ENCODE measurements around the gene FARS2.
A peak's percentile ranks its signal among the peaks of the same experiment; 100 is the strongest.

FARS2 gene

GRCh38 chr6:5501837-5502236, 240.5 kb downstream of the FARS2 start:
- ATAC-seq (replicated peaks) (no peak), DNase-seq (no peak)
- H3K4me1 Mint-ChIP-seq (ENCODE audit: low read depth in 2 of 2): peaks cover 9 to 29% of the 10 kb centered on the region in 2 donors
- H3K27ac Mint-ChIP-seq: no peak overlapping the region
- H3K4me3 Mint-ChIP-seq: no peak overlapping the region
- H3K27me3 Mint-ChIP-seq: no peaks in the 10 kb centered on the region
- no peaks in the 10 kb centered on the region for H3K9me3 Mint-ChIP-seq
- H3K36me3 Mint-ChIP-seq (ENCODE audit: insufficient read depth): peaks cover 4% of the 10 kb centered on the region

GRCh38 chr6:5504078-5504477, 242.8 kb downstream of the FARS2 start:
- H3K27me3 Mint-ChIP-seq: no peaks in the 10 kb centered on the region
- no peak for DNase-seq
- H3K27ac Mint-ChIP-seq: no peak overlapping the region
- H3K9me3 Mint-ChIP-seq: no peaks in the 10 kb centered on the region
- no peak for ATAC-seq (replicated peaks)
- no peak overlapping the region for H3K4me3 Mint-ChIP-seq
- H3K36me3 Mint-ChIP-seq (ENCODE audit: insufficient read depth): peaks cover 2% of the 10 kb centered on the region
- H3K4me1 Mint-ChIP-seq (ENCODE audit: low read depth in 2 of 2): peaks cover 25 to 37% of the 10 kb centered on the region in 2 donors

GRCh38 chr6:5506149-5506548, 244.8 kb downstream of the FARS2 start:
- Mint-ChIP-seq H3K36me3 (ENCODE audit: insufficient read depth) (no peaks in the 10 kb centered on the region), H3K4me1 (ENCODE audit: low read depth in 2 of 2) (peaks cover 25 to 31% of the 10 kb centered on the region in 2 donors), H3K27me3 (no peaks in the 10 kb centered on the region), H3K4me3 (no peak overlapping the region), H3K27ac (peak overlapping the region in 1 of 2 donors; percentile 19), H3K9me3 (no peaks in the 10 kb centered on the region)
- no peak for ATAC-seq (replicated peaks)
- DNase-seq: no peak

GRCh38 chr6:5506597-5506996, 245.3 kb downstream of the FARS2 start:
- Mint-ChIP-seq H3K4me3 (peak overlapping the region; percentile 57), H3K9me3 (no peaks in the 10 kb centered on the region), H3K4me1 (ENCODE audit: low read depth in 2 of 2) (peaks cover 25 to 31% of the 10 kb centered on the region in 2 donors), H3K27me3 (no peaks in the 10 kb centered on the region), H3K27ac (peak overlapping the region; percentile 19 to 75), H3K36me3 (ENCODE audit: insufficient read depth) (no peaks in the 10 kb centered on the region)
- DNase-seq (no peak), ATAC-seq (replicated peaks) (peak; percentile 18)

GRCh38 chr6:5507131-5507681, 245.9 kb downstream of the FARS2 start:
- peak overlapping the region; percentile 74 to 75 for H3K27ac Mint-ChIP-seq
- peak; percentile 14 to 19 (median 15) for DNase-seq
- no peaks in the 10 kb centered on the region for H3K27me3 Mint-ChIP-seq
- H3K4me1 Mint-ChIP-seq (ENCODE audit: low read depth in 2 of 2): peaks cover 25 to 27% of the 10 kb centered on the region in 2 donors
- peak overlapping the region; percentile 57 for H3K4me3 Mint-ChIP-seq
- no peaks in the 10 kb centered on the region for H3K9me3 Mint-ChIP-seq
- peak; percentile 91 for ATAC-seq (replicated peaks)
- H3K36me3 Mint-ChIP-seq (ENCODE audit: insufficient read depth): no peaks in the 10 kb centered on the region

- no peak for DNase-seq
- Mint-ChIP-seq H3K36me3 (ENCODE audit: insufficient read depth) (no peaks in the 10 kb centered on the region), H3K4me3 (no peak overlapping the region), H3K9me3 (no peaks in the 10 kb centered on the region), H3K27ac (no peak overlapping the region), H3K27me3 (no peaks in the 10 kb centered on the region), H3K4me1 (ENCODE audit: low read depth in 2 of 2) (peaks cover 25 to 35% of the 10 kb centered on the region in 2 donors)
- no peak for ATAC-seq (replicated peaks)
Observed at GRCh38 chr6:5509106-5509505, 247.8 kb downstream of the FARS2 start.

- Mint-ChIP-seq H3K4me1 (ENCODE audit: low read depth in 2 of 2) (peaks cover 25 to 35% of the 10 kb centered on the region in 2 donors), H3K36me3 (ENCODE audit: insufficient read depth) (no peaks in the 10 kb centered on the region)
Observed at GRCh38 chr6:5510331-5511133, 249.2 kb downstream of the FARS2 start.

GRCh38 chr6:5511954-5512353, 250.6 kb downstream of the FARS2 start:
- no peak overlapping the region for H3K27ac Mint-ChIP-seq
- ATAC-seq (replicated peaks): no peak
- H3K27me3 Mint-ChIP-seq: no peaks in the 10 kb centered on the region
- H3K9me3 Mint-ChIP-seq: no peaks in the 10 kb centered on the region
- H3K4me1 Mint-ChIP-seq (ENCODE audit: low read depth in 2 of 2): peaks cover 24 to 34% of the 10 kb centered on the region in 2 donors
- H3K4me3 Mint-ChIP-seq: no peak overlapping the region
- no peaks in the 10 kb centered on the region for H3K36me3 Mint-ChIP-seq (ENCODE audit: insufficient read depth)
- DNase-seq: no peak

More at GRCh38 chr6:5510331-5511133, 249.2 kb downstream of the FARS2 start:
- DNase-seq (no peak), ATAC-seq (replicated peaks) (no peak)
- H3K27ac Mint-ChIP-seq: no peak overlapping the region
- no peaks in the 10 kb centered on the region for H3K27me3 Mint-ChIP-seq
- no peaks in the 10 kb centered on the region for H3K9me3 Mint-ChIP-seq
- no peak overlapping the region for H3K4me3 Mint-ChIP-seq

GRCh38 chr6:5512422-5512821, 251.1 kb downstream of the FARS2 start:
- Mint-ChIP-seq H3K4me3 (no peak overlapping the region), H3K27me3 (no peaks in the 10 kb centered on the region), H3K4me1 (ENCODE audit: low read depth in 2 of 2) (peaks cover 24 to 30% of the 10 kb centered on the region in 2 donors), H3K27ac (no peak overlapping the region), H3K36me3 (ENCODE audit: insufficient read depth) (no peaks in the 10 kb centered on the region), H3K9me3 (no peaks in the 10 kb centered on the region)
- DNase-seq (no peak), ATAC-seq (replicated peaks) (no peak)

GRCh38 chr6:5513408-5513807, 252.1 kb downstream of the FARS2 start:
- no peaks in the 10 kb centered on the region for H3K9me3 Mint-ChIP-seq
- ATAC-seq (replicated peaks) (no peak), DNase-seq (no peak)
- no peaks in the 10 kb centered on the region for H3K27me3 Mint-ChIP-seq
- H3K4me1 Mint-ChIP-seq (ENCODE audit: low read depth in 2 of 2): peaks cover 25 to 30% of the 10 kb centered on the region in 2 donors
- peaks cover 3% of the 10 kb centered on the region for H3K36me3 Mint-ChIP-seq (ENCODE audit: insufficient read depth)
- no peak overlapping the region for H3K27ac Mint-ChIP-seq
- H3K4me3 Mint-ChIP-seq: no peak overlapping the region

- no peak for DNase-seq
- H3K9me3 Mint-ChIP-seq: no peaks in the 10 kb centered on the region
- H3K4me1 Mint-ChIP-seq (ENCODE audit: low read depth in 2 of 2): peaks cover 27 to 31% of the 10 kb centered on the region in 2 donors
- H3K36me3 Mint-ChIP-seq (ENCODE audit: insufficient read depth): peaks cover 3% of the 10 kb centered on the region
- no peak overlapping the region for H3K4me3 Mint-ChIP-seq
- ATAC-seq (replicated peaks): no peak
- H3K27me3 Mint-ChIP-seq: no peaks in the 10 kb centered on the region
- no peak overlapping the region for H3K27ac Mint-ChIP-seq
Observed at GRCh38 chr6:5514353-5514752, 253.0 kb downstream of the FARS2 start.

- peaks cover 3% of the 10 kb centered on the region for H3K36me3 Mint-ChIP-seq (ENCODE audit: insufficient read depth)
- ATAC-seq (replicated peaks) (no peak), DNase-seq (no peak)
- no peaks in the 10 kb centered on the region for H3K27me3 Mint-ChIP-seq
- H3K4me3 Mint-ChIP-seq: no peak overlapping the region
- no peak overlapping the region for H3K27ac Mint-ChIP-seq
- H3K9me3 Mint-ChIP-seq: no peaks in the 10 kb centered on the region
- peaks cover 29 to 33% of the 10 kb centered on the region in 2 donors for H3K4me1 Mint-ChIP-seq (ENCODE audit: low read depth in 2 of 2)
Observed at GRCh38 chr6:5515200-5515599, 253.9 kb downstream of the FARS2 start.

GRCh38 chr6:5516036-5516435, 254.7 kb downstream of the FARS2 start:
- Mint-ChIP-seq H3K27me3 (no peaks in the 10 kb centered on the region), H3K4me3 (peak overlapping the region in 1 of 2 donors; percentile 48), H3K36me3 (ENCODE audit: insufficient read depth) (peaks cover 3% of the 10 kb centered on the region), H3K27ac (no peak overlapping the region), H3K9me3 (no peaks in the 10 kb centered on the region), H3K4me1 (ENCODE audit: low read depth in 2 of 2) (peaks cover 32 to 37% of the 10 kb centered on the region in 2 donors)
- DNase-seq (no peak), ATAC-seq (replicated peaks) (no peak)

GRCh38 chr6:5517796-5518195, 256.5 kb downstream of the FARS2 start:
- DNase-seq: peak; percentile 16 to 44 (median 43)
- Mint-ChIP-seq H3K36me3 (ENCODE audit: insufficient read depth) (peaks cover 5% of the 10 kb centered on the region), H3K4me3 (peak overlapping the region; percentile 66 to 73), H3K4me1 (ENCODE audit: low read depth in 2 of 2) (peaks cover 35 to 51% of the 10 kb centered on the region in 2 donors), H3K9me3 (no peaks in the 10 kb centered on the region), H3K27ac (peak overlapping the region; percentile 13 to 73), H3K27me3 (no peaks in the 10 kb centered on the region)
- ATAC-seq (replicated peaks): peak; percentile 78

Measured in effector memory CD8-positive, alpha-beta T cell (primary cell).